GM19099 (cell line): Measurements from ENCODE around the gene SUPT4H1.

Experiments used
- POLR2A ChIP-seq: IDR thresholded peaks from 3 replicates; pipeline ENCODE4 v1.6.1; 2011; ENCODE audit warnings: low read depth; ENCODE audit not compliant: insufficient read length; ENCODE audit errors: extremely low read depth

SUPT4H1 gene

DNA sequence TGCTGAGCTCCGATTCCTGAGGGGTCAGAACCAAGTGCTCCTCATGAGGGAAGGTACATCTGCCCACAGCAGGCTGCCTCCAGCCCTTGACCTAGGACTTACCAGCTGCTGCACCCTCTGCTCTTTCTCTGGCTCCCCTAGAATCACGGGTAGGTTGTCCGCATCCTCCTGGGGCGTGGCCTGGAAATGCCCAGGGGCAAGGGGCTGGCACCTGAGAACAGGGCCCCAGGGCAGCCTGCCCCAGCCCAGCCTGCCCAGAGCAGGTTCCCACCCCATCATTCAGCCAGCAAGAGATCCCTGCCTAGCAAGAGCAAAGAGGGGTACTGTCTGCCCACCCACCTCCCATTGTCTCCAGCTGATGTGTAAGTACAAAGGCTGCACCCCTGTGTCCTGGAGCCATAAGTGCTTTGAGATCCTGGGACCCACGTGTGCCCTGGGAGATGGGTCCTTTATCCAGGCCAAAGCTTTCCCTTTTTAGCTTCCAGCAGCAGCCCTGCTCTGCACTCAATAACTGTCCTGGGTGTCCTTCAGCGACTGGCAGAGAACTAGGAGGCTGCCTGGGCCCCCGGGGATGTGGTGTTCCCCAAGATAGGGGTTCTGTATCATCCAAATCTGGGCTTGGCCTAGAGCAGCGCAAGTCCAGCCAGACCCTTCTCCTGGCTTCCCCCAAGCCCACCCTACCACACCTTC lies 28.5 kb downstream of the SUPT4H1 start:
- no peak for TF ChIP-seq POLR2A

DNA sequence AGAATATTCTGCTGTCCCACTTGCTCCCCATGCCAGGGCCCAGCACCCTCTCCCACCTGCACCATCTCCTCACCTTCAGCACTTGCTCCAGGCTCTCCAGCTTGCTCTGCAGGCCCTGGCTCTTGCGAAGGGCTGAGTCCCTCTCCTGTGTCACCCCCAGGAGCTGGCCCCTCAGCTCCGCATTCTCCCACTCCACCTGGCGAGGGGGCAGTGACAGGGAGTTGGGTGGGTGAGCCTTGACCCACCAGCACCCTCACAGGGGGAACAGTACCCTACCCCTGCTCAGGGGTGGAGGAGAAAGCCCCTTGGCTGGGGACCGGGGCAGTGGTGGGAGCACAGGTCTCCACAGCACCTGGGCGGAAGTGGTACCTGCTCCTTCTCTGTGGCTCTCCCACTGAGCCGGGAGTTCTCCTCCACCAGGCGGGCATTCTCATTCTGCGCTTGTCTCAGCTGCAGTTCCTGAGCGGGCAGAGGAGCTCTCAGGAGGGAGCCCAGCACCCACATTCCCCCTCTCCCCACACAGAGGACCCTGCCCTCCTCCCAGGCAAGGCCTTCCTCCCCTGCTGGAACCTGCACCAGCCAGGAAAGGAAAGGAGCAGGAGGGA lies 29.3 kb downstream of the SUPT4H1 start:
- no peak for TF ChIP-seq POLR2A

DNA sequence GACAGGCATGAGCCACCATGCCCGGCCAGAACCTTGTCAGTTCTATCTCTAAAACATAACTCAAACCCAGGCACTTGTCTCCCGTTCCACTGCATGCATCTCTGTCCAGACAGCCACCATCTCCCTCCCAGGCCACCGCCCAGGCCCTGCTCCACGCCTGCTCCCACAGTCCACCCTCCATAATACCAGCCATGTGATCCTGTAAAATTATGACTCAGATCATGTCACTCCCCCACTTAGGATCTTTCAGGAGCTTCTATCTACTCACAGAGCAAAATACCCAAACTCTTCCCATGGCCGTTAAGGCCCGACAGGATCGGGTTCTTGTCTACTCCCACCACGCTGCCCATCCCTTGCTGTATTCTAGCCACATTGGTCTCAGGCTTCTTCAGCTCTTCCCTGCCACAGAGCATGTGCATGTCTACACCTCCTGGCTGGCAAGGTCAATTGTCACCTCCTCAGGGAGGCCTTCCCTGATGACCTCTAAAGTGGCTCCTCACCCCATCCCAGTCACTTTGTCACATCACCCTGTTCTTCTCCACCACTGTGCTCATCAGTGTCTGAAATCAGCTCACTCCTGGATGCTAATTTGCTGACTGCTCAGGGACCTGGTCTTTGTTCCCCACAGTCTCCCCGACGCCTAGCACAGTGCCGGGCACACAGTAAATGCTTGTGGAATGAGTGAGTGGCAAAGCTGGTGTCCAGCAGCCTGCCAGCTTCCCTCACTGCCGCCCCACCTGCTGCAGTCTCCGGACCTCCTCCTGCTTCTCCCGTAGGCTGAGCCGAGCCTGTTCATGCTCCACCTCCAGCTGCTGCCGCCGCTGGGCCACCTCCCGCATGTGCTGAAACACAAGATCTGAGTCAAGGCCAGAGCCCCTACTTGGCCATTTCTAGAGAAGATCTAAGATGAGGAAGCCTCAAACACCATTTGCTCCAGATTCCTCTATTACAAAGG lies 30.2 kb downstream of the SUPT4H1 start:
- TF ChIP-seq POLR2A = no peak

DNA sequence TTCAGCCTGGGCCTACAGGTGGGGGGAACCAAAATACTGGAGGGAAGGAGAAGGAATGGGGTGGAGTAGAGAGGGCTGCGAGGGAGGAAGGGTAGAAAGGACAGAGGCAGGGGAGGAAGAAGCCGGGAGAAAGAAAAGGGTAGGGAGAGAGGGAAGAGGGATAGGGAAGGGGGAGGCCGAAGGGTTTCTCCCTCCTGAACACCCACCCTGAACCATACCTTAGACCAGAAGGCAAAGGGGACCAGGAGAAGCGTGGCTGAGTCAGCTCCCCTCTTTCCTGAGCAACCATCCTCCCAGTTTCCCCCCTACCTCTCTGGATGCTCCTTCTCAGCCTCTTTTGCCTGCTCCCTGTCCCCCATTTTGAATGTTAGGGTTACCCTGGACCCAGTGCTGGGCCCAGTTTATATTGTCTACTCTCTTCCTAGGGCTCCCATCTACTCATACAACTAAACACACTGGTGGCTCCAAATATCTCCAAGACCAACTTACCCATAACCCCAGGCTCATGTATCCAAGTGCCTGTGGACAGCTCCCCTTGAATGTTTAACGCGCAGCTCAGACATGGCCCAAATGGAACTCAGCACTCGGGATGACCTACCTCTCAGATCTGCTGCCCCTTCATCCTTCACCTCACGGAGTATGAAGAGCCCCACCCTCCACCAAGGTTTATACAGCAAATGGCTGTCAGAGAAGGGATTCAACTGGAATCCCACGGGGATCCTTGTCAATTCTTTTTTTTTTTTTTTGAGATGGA lies 31.3 kb downstream of the SUPT4H1 start:
- no peak for TF ChIP-seq POLR2A

GRCh38 chr17:58320163-58320558 lies 31.8 kb downstream of the SUPT4H1 start:
- TF ChIP-seq POLR2A = no peak

DNA sequence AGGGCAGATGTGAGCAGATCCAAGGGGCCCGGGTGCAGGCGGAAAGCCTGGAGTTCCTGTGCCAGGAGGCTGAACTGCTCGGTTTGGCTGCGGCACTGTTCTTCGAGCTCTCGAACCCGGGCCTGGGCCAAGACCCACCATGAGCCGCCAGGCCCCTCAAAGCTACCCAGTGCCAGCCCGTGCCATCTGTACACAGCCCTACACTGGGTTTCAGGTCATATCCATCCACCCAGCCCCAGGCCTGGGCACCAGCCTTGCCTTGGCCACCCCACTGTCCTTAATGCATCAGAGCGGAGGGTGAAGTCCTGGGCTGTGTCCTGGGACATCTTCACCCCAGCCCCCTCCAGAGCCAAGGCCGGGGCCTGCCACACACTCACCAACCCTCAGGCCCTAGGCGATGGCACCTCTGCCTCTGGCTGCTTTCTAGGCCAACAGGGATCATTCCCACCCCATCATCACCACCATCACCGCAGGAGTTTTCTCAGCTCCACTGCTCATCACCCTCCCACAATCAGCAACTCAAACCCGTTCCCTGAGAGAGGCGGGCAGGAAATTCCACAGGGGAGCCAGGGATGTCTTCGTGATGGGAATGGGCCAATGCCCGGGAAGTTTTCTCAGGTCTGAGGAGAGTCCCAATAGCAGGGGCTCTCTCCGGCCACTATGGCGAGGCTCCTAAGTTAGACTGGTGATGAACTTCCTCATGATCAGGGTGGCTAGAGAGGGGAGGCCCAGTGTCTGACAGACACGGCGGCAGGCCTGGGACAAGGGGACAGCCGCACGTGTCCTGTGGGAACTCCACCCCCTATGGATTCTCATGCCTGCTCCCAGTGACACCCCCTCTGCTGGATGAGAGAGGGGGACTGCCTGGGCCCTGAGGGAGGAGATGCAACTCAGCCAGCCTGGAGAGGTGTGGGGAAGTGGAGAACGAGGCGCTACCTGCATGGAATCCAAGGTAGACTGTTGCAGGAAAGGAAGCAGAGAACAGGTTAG lies 32.5 kb downstream of the SUPT4H1 start:
- TF ChIP-seq POLR2A = no peak

- no peak for TF ChIP-seq POLR2A
Measured at GRCh38 chr17:58318627-58319172, 33.3 kb downstream of the SUPT4H1 start.

GRCh38 chr17:58318065-58318481 lies 33.9 kb downstream of the SUPT4H1 start:
- TF ChIP-seq POLR2A = no peak

DNA sequence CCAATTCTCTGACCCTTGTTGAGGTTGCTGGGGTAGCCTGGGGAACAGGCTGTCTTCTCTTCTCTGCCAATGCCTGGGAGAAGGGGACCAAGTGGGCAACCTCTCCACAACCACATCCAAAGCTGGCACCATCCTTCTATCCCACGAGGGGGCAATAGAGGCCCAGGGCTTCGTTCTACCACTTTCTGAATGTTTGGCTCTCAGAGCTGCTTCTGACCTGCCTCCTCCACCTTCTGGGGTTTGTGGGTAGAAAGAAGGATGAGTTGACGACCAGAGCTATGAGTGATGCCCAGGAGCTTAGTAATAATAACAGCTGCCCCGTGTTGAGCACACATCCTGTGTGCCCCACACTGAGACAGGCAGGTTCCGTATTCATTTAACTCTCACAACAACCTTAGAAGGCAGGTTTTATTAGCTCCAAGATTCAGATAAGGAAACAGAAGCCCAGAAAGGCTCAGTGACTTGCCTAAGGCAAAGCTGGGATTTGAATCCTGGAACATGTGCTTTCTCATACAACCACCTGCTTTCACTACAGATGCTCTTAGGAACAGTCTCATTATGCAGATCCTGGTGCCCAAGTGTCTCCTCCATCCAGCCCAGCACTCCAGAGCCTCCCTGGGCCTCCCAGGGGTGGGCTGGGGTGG lies 34.5 kb downstream of the SUPT4H1 start:
- no peak for TF ChIP-seq POLR2A

DNA sequence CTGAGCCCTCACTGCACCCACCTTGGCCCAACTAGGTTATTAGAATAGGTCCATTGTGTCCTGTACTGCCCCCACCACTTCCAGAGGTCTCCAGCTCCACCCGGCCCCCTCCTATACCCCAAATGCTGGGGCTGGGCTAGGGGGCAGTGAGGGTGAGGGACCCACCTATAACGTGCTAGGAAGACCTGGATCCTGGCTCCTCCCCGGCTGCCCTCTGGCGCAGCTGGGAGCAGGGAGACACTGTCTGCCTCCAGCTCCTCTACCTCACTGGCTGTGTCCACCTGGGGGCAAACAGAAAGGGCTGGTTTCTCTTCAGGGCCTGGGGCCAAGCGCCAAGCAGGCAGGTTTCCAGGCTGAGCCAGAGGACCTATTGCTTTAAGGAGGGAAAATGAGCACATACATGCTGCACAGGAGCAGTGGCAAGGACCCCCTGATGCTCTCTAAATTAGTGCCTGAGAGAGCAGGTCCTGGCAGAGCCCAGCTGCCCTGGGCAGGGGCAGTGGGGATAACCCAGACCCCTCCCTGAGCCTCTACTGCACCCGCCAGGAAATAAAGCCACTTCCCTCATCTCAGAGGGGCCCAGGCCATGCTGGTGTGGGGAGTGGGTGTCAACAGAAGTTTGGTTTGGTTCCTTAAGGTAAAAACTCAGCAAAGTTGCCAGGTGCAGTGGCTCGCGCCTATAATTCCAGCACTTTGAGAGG lies 35.6 kb downstream of the SUPT4H1 start:
- no peak for TF ChIP-seq POLR2A

- TF ChIP-seq POLR2A = no peak
Measured at GRCh38 chr17:58315750-58316149, 36.3 kb downstream of the SUPT4H1 start.

GRCh38 chr17:58315281-58315711 lies 36.7 kb downstream of the SUPT4H1 start:
- no peak for TF ChIP-seq POLR2A
